GM04503 (cell line): ENCODE measurements around the gene SEC62.

ENCODE experiments used
- DNase-seq: peaks from one replicate; pipeline ENCODE4 v3.0.0-alpha.2; 2012; ENCODE audit warnings: low read depth

Gene SEC62

GRCh38 chr3:169966951-169967915 is 626 bp downstream of the SEC62 start:
- peak; percentile 11 for DNase-seq

- DNase-seq: no peak
Measured at GRCh38 chr3:169968224-169968885, 1.7 kb downstream of the SEC62 start.

- no peak for DNase-seq
Measured at GRCh38 chr3:169969174-169970095, 2.8 kb downstream of the SEC62 start.

GRCh38 chr3:169970847-169971246 is 4.2 kb downstream of the SEC62 start:
- no peak for DNase-seq

GRCh38 chr3:169971522-169971921 is 4.9 kb downstream of the SEC62 start:
- no peak for DNase-seq

- DNase-seq: peak; percentile 11
Measured at GRCh38 chr3:169980055-169980454, 13.4 kb downstream of the SEC62 start.

GRCh38 chr3:169984292-169984691 is 17.7 kb downstream of the SEC62 start:
- DNase-seq: no peak

- DNase-seq: no peak
Measured at GRCh38 chr3:169990431-169990830, 23.8 kb downstream of the SEC62 start.

- DNase-seq: no peak
Measured at GRCh38 chr3:169992156-169992555, 25.5 kb downstream of the SEC62 start.

- no peak for DNase-seq
Measured at GRCh38 chr3:169992781-169993180, 26.2 kb downstream of the SEC62 start.

GRCh38 chr3:169993761-169994160 is 27.2 kb downstream of the SEC62 start:
- DNase-seq: no peak

- no peak for DNase-seq
Measured at GRCh38 chr3:169996063-169996462, 29.5 kb downstream of the SEC62 start.

- DNase-seq: peak; percentile 85
Measured at GRCh38 chr3:169998668-169999131, 32.1 kb downstream of the SEC62 start.

- DNase-seq: no peak
Measured at GRCh38 chr3:169999433-169999832, 32.8 kb downstream of the SEC62 start.

- no peak for DNase-seq
Measured at GRCh38 chr3:170000051-170000450, 33.4 kb downstream of the SEC62 start.

- DNase-seq: no peak
Measured at GRCh38 chr3:170002231-170002630, 35.6 kb downstream of the SEC62 start.

- no peak for DNase-seq
Measured at GRCh38 chr3:170002879-170003278, 36.3 kb downstream of the SEC62 start.

GRCh38 chr3:170003881-170004356 is 37.3 kb downstream of the SEC62 start:
- no peak for DNase-seq

- peak; percentile 4 for DNase-seq
Measured at GRCh38 chr3:170007031-170007663, 40.5 kb downstream of the SEC62 start.

GRCh38 chr3:170010498-170010897 is 43.9 kb downstream of the SEC62 start:
- DNase-seq: no peak

GRCh38 chr3:170012683-170013400 is 46.2 kb downstream of the SEC62 start:
- no peak for DNase-seq
